NCI-H510A treated with DMSO at 0.1 percent for 48 hours (cell line): Measurements from ENCODE around the gene COL24A1.
"Not testable (repeated sequence)": the region's sequence is repeated elsewhere in the genome, so short reads cannot be mapped to it uniquely, and the experiment has no call there.

ENCODE experiments used
- DNase-seq: peaks from one replicate; lab custom pipeline; 2025; lab: John Stamatoyannopoulos, UW

COL24A1 gene

GRCh38 chr1:85888921-85889320, 267.7 kb downstream of the COL24A1 start:
- DNase-seq, result no peak

GRCh38 chr1:85884372-85885035, 272.1 kb downstream of the COL24A1 start:
- DNase-seq, result peak; percentile 35

- no peak for DNase-seq
These were observed 289.4 kb downstream of the COL24A1 start for GRCh38 chr1:85867189-85867588.

- DNase-seq, result no peak
These were observed 291.4 kb downstream of the COL24A1 start for GRCh38 chr1:85865213-85865612.

- no peak for DNase-seq
These were observed 291.8 kb downstream of the COL24A1 start for GRCh38 chr1:85864727-85865126.

- not testable (repeated sequence) for DNase-seq
These were observed 292.9 kb downstream of the COL24A1 start for GRCh38 chr1:85863639-85864038.

GRCh38 chr1:85862456-85862855, 294.1 kb downstream of the COL24A1 start:
- DNase-seq, result no peak

- DNase-seq, result no peak
These were observed 298.6 kb downstream of the COL24A1 start for GRCh38 chr1:85857991-85858390.

- DNase-seq, result peak; percentile 43
These were observed 306.3 kb downstream of the COL24A1 start for GRCh38 chr1:85850238-85850637.

GRCh38 chr1:85849660-85850059, 306.9 kb downstream of the COL24A1 start:
- no peak for DNase-seq

GRCh38 chr1:85847356-85847755, 309.2 kb downstream of the COL24A1 start:
- no peak for DNase-seq

- no peak for DNase-seq
These were observed 309.9 kb downstream of the COL24A1 start for GRCh38 chr1:85846706-85847105.

- DNase-seq, result no peak
These were observed 317.1 kb downstream of the COL24A1 start for GRCh38 chr1:85839459-85839858.

GRCh38 chr1:85838238-85838637, 318.3 kb downstream of the COL24A1 start:
- DNase-seq, result no peak

- DNase-seq, result no peak
These were observed 319.8 kb downstream of the COL24A1 start for GRCh38 chr1:85836736-85837135.

GRCh38 chr1:85833165-85833564, 323.4 kb downstream of the COL24A1 start:
- not testable (repeated sequence) for DNase-seq

GRCh38 chr1:85830837-85831236, 325.7 kb downstream of the COL24A1 start:
- DNase-seq, result no peak

GRCh38 chr1:85824066-85824840, 332.3 kb downstream of the COL24A1 start:
- no peak for DNase-seq

GRCh38 chr1:85822696-85823095, 333.9 kb downstream of the COL24A1 start:
- DNase-seq, result peak; percentile 37

- peak; percentile 83 for DNase-seq
These were observed 338.2 kb downstream of the COL24A1 start for GRCh38 chr1:85818371-85818770.

GRCh38 chr1:85816606-85817005, 340.0 kb downstream of the COL24A1 start:
- no peak for DNase-seq

- no peak for DNase-seq
These were observed 340.7 kb downstream of the COL24A1 start for GRCh38 chr1:85815906-85816305.

- DNase-seq, result no peak
These were observed 350.2 kb downstream of the COL24A1 start for GRCh38 chr1:85806236-85806965.
